CD14-positive monocyte (primary cell): Measurements from ENCODE around the gene GRID1. TPM values are rescaled to one million over a fixed set of nuclear protein-coding genes. Genes with fewer than 3 reads are reported as not detected.

Experiments used
- DNase-seq, 3 donors: peaks; one replicate each; pipeline ENCODE4 v3.0.0-alpha.2; 2011 to 2022
- H2AFZ ChIP-seq: 2 replicates; pipeline ENCODE4 v1.6.0; 2012; ENCODE audit warnings: mild to moderate bottlenecking, low read depth, low read length, inconsistent platforms; ENCODE audit not compliant: insufficient read depth, poor library complexity, severe bottlenecking
- H3K27ac ChIP-seq, 2 donors: 1 replicate in 1 of 2; 2 replicates in 1 of 2; pipeline ENCODE4 v1.5.1; 2012 to 2013; ENCODE audit warnings: low read length in 2 of 2, control low read depth in 1 of 2, inconsistent platforms in 1 of 2, low read depth in 1 of 2, mild to moderate bottlenecking in 1 of 2
- H3K27me3 ChIP-seq, 2 donors: one replicate each; pipeline versions ENCODE4 v1.6.0 to v1.6.1; 2011 to 2013; ENCODE audit warnings: low read length in 2 of 2; ENCODE audit not compliant: control insufficient read depth in 2 of 2, insufficient read depth in 2 of 2
- H3K36me3 ChIP-seq, 2 donors: replicated peaks in 1 of 2; 1 replicate in 1 of 2; 2 replicates in 1 of 2; pipeline versions ENCODE4 v1.5.1 to v1.6.1; 2012 to 2013; ENCODE audit warnings: low read length in 2 of 2, control low read depth in 1 of 2, inconsistent platforms in 1 of 2, mild to moderate bottlenecking in 1 of 2; ENCODE audit not compliant: insufficient read depth in 2 of 2, control insufficient read depth in 1 of 2
- H3K4me1 ChIP-seq, 2 donors: 1 replicate in 1 of 2; 2 replicates in 1 of 2; pipeline versions ENCODE4 v1.5.1 to v1.6.1; 2012 to 2013; ENCODE audit warnings: low read length in 2 of 2, control low read depth in 1 of 2, inconsistent platforms in 1 of 2, mild to moderate bottlenecking in 1 of 2, moderate library complexity in 1 of 2; ENCODE audit not compliant: insufficient read depth in 2 of 2, control insufficient read depth in 1 of 2
- H3K4me2 ChIP-seq: replicated peaks from 2 replicates; pipeline ENCODE3; 2012; ENCODE audit warnings: low read length, moderate library complexity, mild to moderate bottlenecking; ENCODE audit not compliant: poor library complexity, severe bottlenecking; ENCODE audit errors: extremely low read depth
- H3K4me3 ChIP-seq, 3 experiments: fragments of 200-600 bp in 1 of 3; sonication (generic) in 1 of 3; replicated peaks in 1 of 3; 1 replicate in 2 of 3; 2 replicates in 1 of 3; pipeline ENCODE4 v1.5.1; 2011 to 2013; ENCODE audit warnings: low read length in 3 of 3, mild to moderate bottlenecking in 3 of 3, control low read depth in 2 of 3, low read depth in 2 of 3, inconsistent platforms in 1 of 3, moderate library complexity in 1 of 3
- H3K79me2 ChIP-seq: 2 replicates; pipeline ENCODE4 v1.6.0; 2012; ENCODE audit warnings: mild to moderate bottlenecking, control low read depth, inconsistent platforms, low read length, moderate library complexity; ENCODE audit not compliant: insufficient read depth
- H3K9ac ChIP-seq: 2 replicates; pipeline ENCODE4 v1.6.0; 2017; ENCODE audit warnings: low read length, mild to moderate bottlenecking; ENCODE audit not compliant: insufficient read depth, poor library complexity, severe bottlenecking
- H3K9me3 ChIP-seq, 2 donors: replicated peaks in 1 of 2; 1 replicate in 1 of 2; 2 replicates in 1 of 2; pipeline versions ENCODE4 v1.5.1 to v1.6.1; 2012 to 2013; ENCODE audit warnings: low read length in 2 of 2, control low read depth in 1 of 2; ENCODE audit not compliant: control insufficient read depth in 1 of 2, insufficient read depth in 1 of 2
- H4K20me1 ChIP-seq: 2 replicates; pipeline ENCODE4 v1.6.0; 2012; ENCODE audit warnings: mild to moderate bottlenecking, low read length, control low read depth, moderate library complexity; ENCODE audit not compliant: insufficient read depth
- H3K27ac Mint-ChIP-seq, 7 donors: one replicate each; pipeline ENCODE4 v1.8.0; 2020; ENCODE audit warnings: mild to moderate bottlenecking in 7 of 7, mixed read lengths in 7 of 7, moderate library complexity in 6 of 7, inconsistent platforms in 2 of 7
- H3K27me3 Mint-ChIP-seq, 3 donors: one replicate each; pipeline ENCODE4 v1.8.0; 2021 to 2022; ENCODE audit warnings: low read depth in 3 of 3, mild to moderate bottlenecking in 3 of 3, mixed read lengths in 3 of 3, moderate library complexity in 3 of 3, inconsistent platforms in 1 of 3
- H3K36me3 Mint-ChIP-seq, 2 donors: one replicate each; pipeline ENCODE4 v1.8.0; 2020; ENCODE audit warnings: mixed read lengths in 2 of 2, inconsistent platforms in 1 of 2, mild to moderate bottlenecking in 1 of 2
- H3K4me1 Mint-ChIP-seq: one replicate; pipeline ENCODE4 v1.8.0; 2020; ENCODE audit warnings: mild to moderate bottlenecking, mixed read lengths
- H3K4me3 Mint-ChIP-seq, 2 donors: one replicate each; pipeline ENCODE4 v1.8.0; 2020; ENCODE audit warnings: mild to moderate bottlenecking in 2 of 2, mixed read lengths in 2 of 2, moderate library complexity in 1 of 2
- H3K9me3 Mint-ChIP-seq, 7 donors: one replicate each; pipeline ENCODE4 v1.8.0; 2020 to 2022; ENCODE audit warnings: mixed read lengths in 7 of 7, mild to moderate bottlenecking in 6 of 7, moderate library complexity in 6 of 7, inconsistent platforms in 2 of 7
- CTCF ChIP-seq: fragments of 200-600 bp; IDR thresholded peaks from one replicate; pipeline ENCODE4 v1.8.0; 2022; ENCODE audit warnings: antibody characterized with exemption, mild to moderate bottlenecking
- WGBS: methylation state at CpG from one replicate; pipeline ENCODE4 v1.1.5; 2013; ENCODE audit warnings: missing lambda C conversion rate; ENCODE audit not compliant: insufficient coverage; 5-methylcytosine and 5-hydroxymethylcytosine counted together
- intact Hi-C, 2 donors: fragments of 100-400 bp; cut with micrococcal nuclease; formaldehyde crosslinking; loops; one replicate each; pipeline versions ENCODE4 v1.15.0 to v1.15.1; 2023
- polyA plus RNA-seq, 3 donors: library from polyadenylated mRNA; depleted of rRNA in 1 of 3; unstranded in 2 of 3; stranded (reverse) in 1 of 3; fragments of 300-500 nt in 2 of 3; fragments of >200 nt in 1 of 3; fragmentation: Illumina TruSeq in 2 of 3; gene quantifications; 1 replicate in 2 of 3; 2 replicates in 1 of 3; pipeline ENCODE4 v1.2.3, GENCODE V29; 2012 to 2021

Gene GRID1
- polyA plus RNA-seq, 3 donors = not detected

GRCh38 chr10:86071758-86072157 lies 294.8 kb downstream of the GRID1 start:
- Mint-ChIP-seq H3K36me3 (no peaks in the 10 kb centered on the region), H3K27me3 (peaks cover 1 to 4% (median 4%) of the 10 kb centered on the region in 3 donors), H3K27ac (no peak overlapping the region), H3K4me3 (no peak overlapping the region), H3K4me1 (no peaks in the 10 kb centered on the region), H3K9me3 (peaks cover 0 to 3% (median 0%) of the 10 kb centered on the region in 7 donors)
- Histone ChIP-seq H3K9ac (no peak overlapping the region), H3K27ac (no peak overlapping the region), H3K4me3 (no peak overlapping the region), H3K27me3 (no peaks in the 10 kb centered on the region), H2AFZ (no peak overlapping the region), H3K4me2 (no peak overlapping the region), H4K20me1 (no peaks in the 10 kb centered on the region), H3K79me2 (no peaks in the 10 kb centered on the region), H3K4me1 (no peaks in the 10 kb centered on the region), H3K36me3 (no peaks in the 10 kb centered on the region), H3K9me3 (no peaks in the 10 kb centered on the region)
- TF ChIP-seq CTCF = no peak
- no peak for DNase-seq
- intact Hi-C loops = no loop called here
- 64% methylated on average over 3 of the region's 4 CpGs for WGBS

GRCh38 chr10:86071145-86071544 lies 295.4 kb downstream of the GRID1 start:
- intact Hi-C loops = no loop called here
- Mint-ChIP-seq H3K4me3 (no peak overlapping the region), H3K4me1 (no peaks in the 10 kb centered on the region), H3K27me3 (peaks cover 1 to 4% (median 4%) of the 10 kb centered on the region in 3 donors), H3K9me3 (peaks cover 0 to 3% (median 0%) of the 10 kb centered on the region in 7 donors), H3K27ac (no peak overlapping the region), H3K36me3 (no peaks in the 10 kb centered on the region)
- no peak overlapping the region for H3K4me3 ChIP-seq
- H3K27me3 ChIP-seq = no peaks in the 10 kb centered on the region
- H3K9me3 ChIP-seq = no peaks in the 10 kb centered on the region
- no peaks in the 10 kb centered on the region for H3K36me3 ChIP-seq
- H3K79me2 ChIP-seq = no peaks in the 10 kb centered on the region
- TF ChIP-seq CTCF = no peak
- WGBS = 98% methylated on average over 5 of the region's 5 CpGs
- no peak for DNase-seq
- H2AFZ ChIP-seq = no peak overlapping the region
- H3K4me1 ChIP-seq = no peaks in the 10 kb centered on the region
- H3K9ac ChIP-seq = no peak overlapping the region
- H4K20me1 ChIP-seq = no peaks in the 10 kb centered on the region
- H3K4me2 ChIP-seq = no peak overlapping the region
- H3K27ac ChIP-seq = no peak overlapping the region
